Measurements from ENCODE around the gene JAK2. TPM values are rescaled to one million over a fixed set of nuclear protein-coding genes. Genes with fewer than 3 reads are reported as not detected.
A peak's percentile ranks its signal among the peaks of the same experiment; 100 is the strongest.

Gene JAK2
- total RNA-seq, 4 donors from 2014 or later: 4.6 to 16.5 (median 9.0) TPM

- DNase-seq (no peak), ATAC-seq (no peak)
- TF ChIP-seq POLR2A (IDR thresholded peaks at IDR 0.05): no peak
- no peak for TF ChIP-seq CTCF (IDR thresholded peaks at IDR 0.05 in 4 of 5, conservative IDR thresholded peaks at IDR 0.05 in 1 of 5)
- H3K4me1 ChIP-seq: peaks cover 4 to 10% of the 10 kb centered on the region in 2 donors
- H3K27me3 ChIP-seq: no peaks in the 10 kb centered on the region
- intact Hi-C loops (cut with DNase I; ENCODE audit: low total_unique reads) (no loop called here), in situ Hi-C loops (cut with MboI; ENCODE audit: low sequenced_read_pairs in 4 of 4) (loop anchor here in 1 of 4 donors (25.0 kb wide), 1 partner anchor 615 kb away; no protein-coding TSS in a partner anchor)
- H3K4me3 ChIP-seq: no peak overlapping the region
- H3K36me3 ChIP-seq: peaks cover 0 to 10% of the 10 kb centered on the region in 2 donors
- no peak overlapping the region for H3K27ac ChIP-seq
- no peaks in the 10 kb centered on the region for H3K9me3 ChIP-seq
Observed at GRCh38 chr9:4997631-4998030, 12.6 kb downstream of the JAK2 start.

- Histone ChIP-seq H3K4me3 (no peak overlapping the region), H3K4me1 (no peaks in the 10 kb centered on the region), H3K27ac (no peak overlapping the region), H3K9me3 (no peaks in the 10 kb centered on the region), H3K27me3 (no peaks in the 10 kb centered on the region), H3K36me3 (no peaks in the 10 kb centered on the region)
- ATAC-seq (no peak), DNase-seq (no peak)
- TF ChIP-seq CTCF (IDR thresholded peaks at IDR 0.05 in 4 of 5, conservative IDR thresholded peaks at IDR 0.05 in 1 of 5) (no peak), POLR2A (IDR thresholded peaks at IDR 0.05) (no peak)
- intact Hi-C loops (cut with DNase I; ENCODE audit: low total_unique reads): no loop called here
- in situ Hi-C loops (cut with MboI; ENCODE audit: low sequenced_read_pairs in 4 of 4): loop anchor here in 1 of 4 donors (25.0 kb wide), 1 partner anchor 434 kb away; the partner anchor contains the start of gene PLGRKT
Observed at GRCh38 chr9:5002811-5003210, 17.7 kb downstream of the JAK2 start.

GRCh38 chr9:5004481-5004880 lies 19.4 kb downstream of the JAK2 start:
- Histone ChIP-seq H3K9me3 (no peaks in the 10 kb centered on the region), H3K36me3 (no peaks in the 10 kb centered on the region), H3K4me3 (no peak overlapping the region), H3K4me1 (no peaks in the 10 kb centered on the region), H3K27me3 (no peaks in the 10 kb centered on the region), H3K27ac (no peak overlapping the region)
- DNase-seq (no peak), ATAC-seq (no peak)
- in situ Hi-C loops (cut with MboI; ENCODE audit: low sequenced_read_pairs in 4 of 4): loop anchor here in 1 of 4 donors (25.0 kb wide), 1 partner anchor 433 kb away; the partner anchor contains the start of gene PLGRKT
- TF ChIP-seq POLR2A (IDR thresholded peaks at IDR 0.05) (no peak), CTCF (IDR thresholded peaks at IDR 0.05 in 4 of 5, conservative IDR thresholded peaks at IDR 0.05 in 1 of 5) (no peak)
- intact Hi-C loops (cut with DNase I; ENCODE audit: low total_unique reads): no loop called here

DNA sequence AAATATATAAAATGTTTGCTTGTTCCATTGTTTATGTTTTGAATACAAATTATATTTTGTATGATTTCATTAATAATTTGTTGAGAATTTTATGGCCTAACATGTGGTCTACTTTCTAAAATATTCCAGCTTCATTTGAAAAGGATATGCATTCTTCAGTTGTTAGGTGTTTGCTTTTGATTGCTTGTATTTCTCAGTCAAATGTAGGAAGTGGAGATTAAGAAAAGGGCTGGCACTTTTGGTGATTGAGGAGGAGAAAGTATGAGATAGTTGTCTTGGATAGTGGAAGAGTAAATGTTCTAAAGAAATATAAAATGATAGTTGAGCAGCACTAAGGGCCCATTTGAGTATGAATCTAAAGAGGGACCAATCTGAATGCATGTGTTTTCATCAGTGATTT lies 23.1 kb downstream of the JAK2 start:
- no peak for ATAC-seq
- no peak for DNase-seq
- Histone ChIP-seq H3K9me3 (no peaks in the 10 kb centered on the region), H3K27ac (no peak overlapping the region), H3K4me1 (peaks cover 7 to 10% of the 10 kb centered on the region in 2 donors), H3K36me3 (no peaks in the 10 kb centered on the region), H3K27me3 (no peaks in the 10 kb centered on the region), H3K4me3 (no peak overlapping the region)
- in situ Hi-C loops (cut with MboI; ENCODE audit: low sequenced_read_pairs in 4 of 4) (loop anchor here in 1 of 4 donors (25.0 kb wide), 1 partner anchor 429 kb away; the partner anchor contains the start of gene PLGRKT), intact Hi-C loops (cut with DNase I; ENCODE audit: low total_unique reads) (no loop called here)
- TF ChIP-seq CTCF (IDR thresholded peaks at IDR 0.05 in 4 of 5, conservative IDR thresholded peaks at IDR 0.05 in 1 of 5): no peak

GRCh38 chr9:5013374-5013773 lies 28.3 kb downstream of the JAK2 start:
- peak; percentile 71 to 76 for ATAC-seq

More at GRCh38 chr9:5013374-5013773, 28.3 kb downstream of the JAK2 start:
- H3K4me3 ChIP-seq: no peak overlapping the region
- no peak for DNase-seq
- H3K9me3 ChIP-seq: no peaks in the 10 kb centered on the region
- intact Hi-C loops (cut with DNase I; ENCODE audit: low total_unique reads) (no loop called here), in situ Hi-C loops (cut with MboI; ENCODE audit: low sequenced_read_pairs in 4 of 4) (loop anchor here in 1 of 4 donors (25.0 kb wide), 1 partner anchor 424 kb away; the partner anchor contains the start of gene PLGRKT)
- H3K27me3 ChIP-seq: no peaks in the 10 kb centered on the region
- H3K27ac ChIP-seq: peak overlapping the region in 3 of 4 donors; percentile 13 to 47 (median 44)
- TF ChIP-seq CTCF (IDR thresholded peaks at IDR 0.05 in 4 of 5, conservative IDR thresholded peaks at IDR 0.05 in 1 of 5) (no peak), POLR2A (IDR thresholded peaks at IDR 0.05) (no peak)
- no peaks in the 10 kb centered on the region for H3K36me3 ChIP-seq
- H3K4me1 ChIP-seq: peaks cover 21% of the 10 kb centered on the region in 2 donors
